ENCODE results near the gene POLR1G. TPM values are rescaled to one million over a fixed set of nuclear protein-coding genes. Genes with fewer than 3 reads are reported as not detected.

Gene POLR1G
- total and polyA plus RNA-seq, 9 of the 15 experiments (the other 6 are each of a cell fraction or from before 2014, with no cell fraction given), result 3.0 to 50.1 (median 27.4) TPM

- no TSS peak for BruUV-seq (replicated peaks)
- no peak overlapping the region for H2AFZ ChIP-seq (ENCODE audit: low read depth, low read length)
- H3K4me1 ChIP-seq (replicated peaks in 1 of 2; ENCODE audit: control insufficient read depth in 2 of 2, insufficient read depth in 2 of 2, low read length in 2 of 2), result peaks cover 10 to 37% of the 10 kb centered on the region in 2 experiments
- CTCF ChIA-PET (ENCODE audit: low intra/inter-chr PET ratio), result no interaction called here
- H3K9me1 ChIP-seq (ENCODE audit: control insufficient read depth, insufficient read depth, low read length), result no peaks in the 10 kb centered on the region
- TF ChIP-seq XRCC5 (IDR thresholded peaks at IDR 0.05; ENCODE audit: low read depth, low read length), result no peak
- TF ChIP-seq, protein P1, sequence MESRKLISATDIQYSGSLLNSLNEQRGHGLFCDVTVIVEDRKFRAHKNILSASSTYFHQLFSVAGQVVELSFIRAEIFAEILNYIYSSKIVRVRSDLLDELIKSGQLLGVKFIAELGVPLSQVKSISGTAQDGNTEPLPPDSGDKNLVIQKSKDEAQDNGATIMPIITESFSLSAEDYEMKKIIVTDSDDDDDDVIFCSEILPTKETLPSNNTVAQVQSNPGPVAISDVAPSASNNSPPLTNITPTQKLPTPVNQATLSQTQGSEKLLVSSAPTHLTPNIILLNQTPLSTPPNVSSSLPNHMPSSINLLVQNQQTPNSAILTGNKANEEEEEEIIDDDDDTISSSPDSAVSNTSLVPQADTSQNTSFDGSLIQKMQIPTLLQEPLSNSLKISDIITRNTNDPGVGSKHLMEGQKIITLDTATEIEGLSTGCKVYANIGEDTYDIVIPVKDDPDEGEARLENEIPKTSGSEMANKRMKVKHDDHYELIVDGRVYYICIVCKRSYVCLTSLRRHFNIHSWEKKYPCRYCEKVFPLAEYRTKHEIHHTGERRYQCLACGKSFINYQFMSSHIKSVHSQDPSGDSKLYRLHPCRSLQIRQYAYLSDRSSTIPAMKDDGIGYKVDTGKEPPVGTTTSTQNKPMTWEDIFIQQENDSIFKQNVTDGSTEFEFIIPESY (CRISPR knock-in tag; IDR thresholded peaks at IDR 0.05), result peak; percentile 95
- TF ChIP-seq, protein P2, sequence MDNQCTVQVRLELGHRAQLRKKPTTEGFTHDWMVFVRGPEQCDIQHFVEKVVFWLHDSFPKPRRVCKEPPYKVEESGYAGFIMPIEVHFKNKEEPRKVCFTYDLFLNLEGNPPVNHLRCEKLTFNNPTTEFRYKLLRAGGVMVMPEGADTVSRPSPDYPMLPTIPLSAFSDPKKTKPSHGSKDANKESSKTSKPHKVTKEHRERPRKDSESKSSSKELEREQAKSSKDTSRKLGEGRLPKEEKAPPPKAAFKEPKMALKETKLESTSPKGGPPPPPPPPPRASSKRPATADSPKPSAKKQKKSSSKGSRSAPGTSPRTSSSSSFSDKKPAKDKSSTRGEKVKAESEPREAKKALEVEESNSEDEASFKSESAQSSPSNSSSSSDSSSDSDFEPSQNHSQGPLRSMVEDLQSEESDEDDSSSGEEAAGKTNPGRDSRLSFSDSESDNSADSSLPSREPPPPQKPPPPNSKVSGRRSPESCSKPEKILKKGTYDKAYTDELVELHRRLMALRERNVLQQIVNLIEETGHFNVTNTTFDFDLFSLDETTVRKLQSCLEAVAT (IDR thresholded peaks at IDR 0.05), result peak in 1 of 2 experiments; percentile 65; a peak in 1 of 4 replicates
- in situ Hi-C loops (cut with MboI), result no loop called here
- POLR2A ChIA-PET, result interaction anchor here (0.6 to 0.7 kb wide), 2 partner anchors 18 to 337 kb away, joined by 3 read pairs; no protein-coding TSS in a partner anchor
- no peak overlapping the region for H3K27ac ChIP-seq (ENCODE audit: extremely low read depth, low read depth, low read length)
- H3K36me3 ChIP-seq (ENCODE audit: control insufficient read depth, insufficient read depth, low read length), result peaks cover 35% of the 10 kb centered on the region; the same call in 2 of the 3 replicates
- H3K4me2 ChIP-seq (ENCODE audit: insufficient read depth, low read length), result peak overlapping the region; percentile 36
- no peaks in the 10 kb centered on the region for H3K9me3 ChIP-seq (replicated peaks; ENCODE audit: control insufficient read depth, insufficient read depth, low read depth, low read length)
- no peak overlapping the region for H3K4me3 ChIP-seq
- DNase-seq (ENCODE audit: extremely low read depth in 1 of 4, low spot score in 3 of 4) (peak in 1 of 4 experiments; percentile 19), FAIRE-seq (no peak), ATAC-seq (no peak)
- WGBS (ENCODE audit: insufficient coverage, low coverage, missing lambda C conversion rate), result 76% methylated on average over 11 of the region's 11 CpGs
- intact Hi-C loops (cut with micrococcal nuclease), result no loop called here
- H3K79me2 ChIP-seq (ENCODE audit: control insufficient read depth, insufficient read depth, low read length), result peaks cover 18% of the 10 kb centered on the region
- no peaks in the 10 kb centered on the region for H3K27me3 ChIP-seq (ENCODE audit: control insufficient read depth in 2 of 2, insufficient read depth in 2 of 2, low read length in 2 of 2)
- no peaks in the 10 kb centered on the region for H4K20me1 ChIP-seq (replicated peaks; ENCODE audit: control insufficient read depth, insufficient read depth, low read length)
- peak overlapping the region in 1 of 2 experiments; percentile 74; a peak in 2 of 4 replicates for H3K9ac ChIP-seq (ENCODE audit: insufficient read depth in 1 of 2, low read depth in 2 of 2, low read length in 2 of 2)
Measured at GRCh38 chr19:45368737-45369340, 37.6 kb upstream of the POLR1G start.

Data from K562 (cell line).